Glutamatergic neuron (in vitro differentiated cells): Measurements from ENCODE around the gene DCLK1. TPM values are rescaled to one million over a fixed set of nuclear protein-coding genes. Genes with fewer than 3 reads are reported as not detected.
A peak's percentile ranks its signal among the peaks of the same experiment; 100 is the strongest.
"Not testable (repeated sequence)": the region's sequence is repeated elsewhere in the genome, so short reads cannot be mapped to it uniquely, and the experiment has no call there.

Experiments used
- DNase-seq: peaks from one replicate; pipeline ENCODE4 v3.0.0; 2022
- H3K27ac Mint-ChIP-seq: one replicate; pipeline ENCODE4 v1.8.0; 2020; ENCODE audit warnings: mild to moderate bottlenecking, mixed read lengths, inconsistent platforms; ENCODE audit not compliant: unreplicated experiment
- H3K27me3 Mint-ChIP-seq: one replicate; pipeline ENCODE4 v1.8.0; 2020; ENCODE audit warnings: mild to moderate bottlenecking, moderate library complexity, mixed read lengths, inconsistent platforms; ENCODE audit not compliant: unreplicated experiment
- H3K36me3 Mint-ChIP-seq: one replicate; pipeline ENCODE4 v1.8.0; 2020; ENCODE audit warnings: mild to moderate bottlenecking, mixed read lengths, inconsistent platforms; ENCODE audit not compliant: unreplicated experiment
- H3K4me1 Mint-ChIP-seq: one replicate; pipeline ENCODE4 v1.8.0; 2020; ENCODE audit warnings: mild to moderate bottlenecking, low read depth, mixed read lengths, inconsistent platforms; ENCODE audit not compliant: unreplicated experiment
- H3K4me3 Mint-ChIP-seq: one replicate; pipeline ENCODE4 v1.8.0; 2020; ENCODE audit warnings: mild to moderate bottlenecking, mixed read lengths, inconsistent platforms; ENCODE audit not compliant: unreplicated experiment
- H3K9me3 Mint-ChIP-seq: one replicate; pipeline ENCODE4 v1.8.0; 2020; ENCODE audit warnings: mild to moderate bottlenecking, moderate library complexity, mixed read lengths, inconsistent platforms; ENCODE audit not compliant: unreplicated experiment
- CTCF ChIP-seq: fragments of 200-600 bp; sonication (generic); IDR thresholded peaks from one replicate; pipeline ENCODE4 v1.5.0; 2021; ENCODE audit not compliant: partially characterized antibody, unreplicated experiment
- total RNA-seq: library from RNA; stranded (reverse); fragmentation: NEBNext Ultra II Directional; extraction: Animal tissue kit (Norgen Biotek cat#: 25700); gene quantifications from one replicate; pipeline ENCODE4 v1.2.1, GENCODE V29; 2021; ENCODE audit not compliant: unreplicated experiment

The DCLK1 gene
- total RNA-seq, 1 donor from 2014 or later: 63.9 TPM

- Mint-ChIP-seq H3K27me3 (no peaks in the 10 kb centered on the region), H3K27ac (no peak overlapping the region), H3K4me3 (no peak overlapping the region), H3K4me1 (no peaks in the 10 kb centered on the region), H3K9me3 (peaks cover 9% of the 10 kb centered on the region), H3K36me3 (peaks cover 11% of the 10 kb centered on the region)
- TF ChIP-seq CTCF: peak; percentile 84
- no peak for DNase-seq
Observed at GRCh38 chr13:35978607-35979316, 152.4 kb downstream of the DCLK1 start.

DNA sequence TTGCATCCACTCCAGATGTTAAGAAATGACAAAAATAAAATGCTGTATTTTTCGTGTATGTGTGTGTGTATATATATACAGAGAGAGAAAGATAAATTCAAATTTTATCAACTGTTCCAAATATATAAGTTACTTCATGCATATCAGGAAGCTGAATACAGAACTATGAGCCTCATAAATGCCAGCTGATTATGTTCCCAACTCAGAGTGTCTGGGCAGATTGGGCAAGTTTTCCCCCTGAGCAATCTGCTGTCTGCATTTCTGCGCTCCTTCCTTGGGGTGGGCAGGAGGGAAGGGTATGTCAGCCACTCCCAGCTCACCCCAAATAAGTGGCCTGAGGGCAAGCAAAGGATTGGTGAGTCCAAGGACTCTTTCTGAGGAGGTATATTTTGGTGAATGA lies 154.1 kb downstream of the DCLK1 start:
- Mint-ChIP-seq H3K36me3 (peaks cover 18% of the 10 kb centered on the region), H3K4me3 (no peak overlapping the region), H3K4me1 (no peaks in the 10 kb centered on the region), H3K27ac (no peak overlapping the region), H3K27me3 (no peaks in the 10 kb centered on the region), H3K9me3 (peaks cover 12% of the 10 kb centered on the region)
- no peak for TF ChIP-seq CTCF
- DNase-seq: no peak

- Mint-ChIP-seq H3K9me3 (peaks cover 16% of the 10 kb centered on the region), H3K27me3 (no peaks in the 10 kb centered on the region), H3K4me3 (no peak overlapping the region), H3K36me3 (peaks cover 19% of the 10 kb centered on the region), H3K4me1 (no peaks in the 10 kb centered on the region), H3K27ac (no peak overlapping the region)
- no peak for TF ChIP-seq CTCF
- DNase-seq: no peak
Observed at GRCh38 chr13:35976126-35976525, 155.1 kb downstream of the DCLK1 start.

DNA sequence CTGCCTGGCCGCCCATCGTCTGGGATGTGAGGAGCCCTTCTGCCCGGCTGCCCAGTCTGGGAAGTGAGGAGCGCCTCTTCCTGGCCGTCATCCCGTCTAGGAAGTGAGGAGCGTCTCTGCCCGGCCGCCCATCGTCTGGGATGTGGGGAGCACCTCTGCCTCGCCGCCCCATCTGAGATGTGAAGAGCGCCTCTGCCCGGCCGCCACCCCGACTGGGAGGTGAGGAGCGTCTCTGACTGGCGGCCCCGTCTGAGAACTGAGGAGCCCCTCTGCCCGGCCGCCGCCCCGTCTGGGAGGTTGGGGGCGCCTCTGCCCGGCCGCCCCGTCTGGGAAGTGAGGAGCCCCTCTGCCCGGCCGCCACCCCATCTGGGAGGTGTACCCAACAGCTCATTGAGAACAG lies 164.2 kb downstream of the DCLK1 start:
- not testable (repeated sequence) for H3K27me3 Mint-ChIP-seq, H3K4me1 Mint-ChIP-seq, H3K4me3 Mint-ChIP-seq, H3K27ac Mint-ChIP-seq, DNase-seq
- Mint-ChIP-seq H3K9me3 (peaks cover 14% of the 10 kb centered on the region), H3K36me3 (peaks cover 26% of the 10 kb centered on the region)

DNA sequence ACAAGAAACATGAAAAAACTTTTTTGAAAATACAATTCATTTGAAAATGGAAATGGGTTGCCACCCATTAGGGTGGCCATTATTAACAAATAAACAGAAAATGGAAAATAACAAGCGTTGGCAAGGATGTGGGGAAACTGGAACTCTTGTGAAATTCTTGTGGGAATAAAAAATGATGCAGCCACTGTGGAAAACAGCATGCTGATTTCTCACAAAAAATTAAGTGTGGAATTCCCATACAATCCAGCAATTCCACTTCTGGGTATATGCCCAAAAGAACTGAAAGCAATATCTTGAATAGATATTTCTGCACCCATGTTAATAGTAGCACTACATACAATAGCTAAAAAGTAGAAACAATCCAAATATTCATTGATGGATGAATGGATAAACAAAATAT lies 165.2 kb downstream of the DCLK1 start:
- Mint-ChIP-seq H3K4me1 (no peaks in the 10 kb centered on the region), H3K9me3 (peaks cover 8% of the 10 kb centered on the region), H3K36me3 (peaks cover 27% of the 10 kb centered on the region), H3K4me3 (no peak overlapping the region), H3K27me3 (peaks cover 2% of the 10 kb centered on the region), H3K27ac (no peak overlapping the region)
- no peak for TF ChIP-seq CTCF
- DNase-seq: no peak
